Measurements from ENCODE around the gene CDKAL1. TPM values are rescaled to one million over a fixed set of nuclear protein-coding genes. Genes with fewer than 3 reads are reported as not detected.

The CDKAL1 gene
- total and polyA plus RNA-seq, 2 donors (not counting 3 experiments of a cell fraction or from before 2014, with no cell fraction given), result 6.1 to 20.5 TPM

DNA sequence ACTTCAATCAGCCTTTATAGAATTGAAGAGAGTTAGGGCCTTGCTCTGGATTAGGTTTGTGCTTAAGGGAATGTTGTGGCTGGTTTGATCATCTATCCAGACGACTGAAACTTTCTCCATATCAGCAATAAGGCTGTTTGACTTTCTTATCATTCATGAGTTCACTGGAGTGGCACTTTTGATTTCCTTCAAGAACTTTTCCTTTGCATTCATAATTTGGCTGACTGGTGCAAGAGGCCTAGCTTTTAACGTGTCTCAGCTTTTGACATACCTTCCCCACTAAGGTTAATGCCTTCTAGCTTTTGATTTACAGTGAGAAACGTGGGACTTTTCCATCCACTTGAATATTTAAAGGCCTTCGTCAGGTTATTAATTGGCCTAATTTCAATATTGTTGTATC is 461.8 kb downstream of the CDKAL1 start:
- no peaks in the 10 kb centered on the region for H3K79me2 ChIP-seq (ENCODE audit: control insufficient read depth, insufficient read depth, low read length)
- no peak overlapping the region for H3K9ac ChIP-seq (replicated peaks; ENCODE audit: extremely low read depth, insufficient read depth, low read length)
- H4K20me1 ChIP-seq (replicated peaks; ENCODE audit: control insufficient read depth, extremely low read depth, insufficient read depth, low read length), result no peaks in the 10 kb centered on the region
- POLR2A ChIA-PET, result no interaction called here
- H3K4me3 ChIP-seq (replicated peaks in 1 of 3; ENCODE audit: insufficient read depth in 1 of 3, low read depth in 1 of 3, low read length in 3 of 3), result no peak overlapping the region
- BruUV-seq (replicated peaks), result no TSS peak
- intact Hi-C loops (cut with micrococcal nuclease), result no loop called here
- FAIRE-seq (no peak), DNase-seq (ENCODE audit: low read depth, low spot score) (no peak)
- H3K4me2 ChIP-seq (ENCODE audit: insufficient read depth, low read length), result no peak overlapping the region
- dilution Hi-C loops (cut with MboI; ENCODE audit: extremely low pct_ligation_motif_present, low sequenced_read_pairs), result no loop called here
- H3K27me3 ChIP-seq (ENCODE audit: control insufficient read depth in 2 of 2, insufficient read depth in 2 of 2, low read length in 2 of 2), result no peaks in the 10 kb centered on the region
- TF ChIP-seq GATA2 (IDR thresholded peaks at IDR 0.05; ENCODE audit: insufficient read depth, insufficient read length, low read depth, low read length) (no peak), MYC (IDR thresholded peaks at IDR 0.05; ENCODE audit: low read depth, low read length) (no peak), POLR2AphosphoS5 (IDR thresholded peaks at IDR 0.05; ENCODE audit: insufficient read depth, low read depth, low read length) (no peak), POLR2A (IDR thresholded peaks at IDR 0.05; ENCODE audit: low read depth, low read length) (no peak), JUN (IDR thresholded peaks at IDR 0.05; ENCODE audit: borderline replicate concordance, insufficient read depth, insufficient read length, low read depth) (no peak), EZH2 (IDR thresholded peaks at IDR 0.05; ENCODE audit: borderline replicate concordance, low read depth, low read length, severe bottlenecking) (no peak), MAX (IDR thresholded peaks at IDR 0.05; ENCODE audit: insufficient read depth, insufficient read length) (no peak), FOS (IDR thresholded peaks at IDR 0.05; ENCODE audit: borderline replicate concordance, insufficient read depth, low read length) (no peak)
- TF ChIP-seq, protein P1, sequence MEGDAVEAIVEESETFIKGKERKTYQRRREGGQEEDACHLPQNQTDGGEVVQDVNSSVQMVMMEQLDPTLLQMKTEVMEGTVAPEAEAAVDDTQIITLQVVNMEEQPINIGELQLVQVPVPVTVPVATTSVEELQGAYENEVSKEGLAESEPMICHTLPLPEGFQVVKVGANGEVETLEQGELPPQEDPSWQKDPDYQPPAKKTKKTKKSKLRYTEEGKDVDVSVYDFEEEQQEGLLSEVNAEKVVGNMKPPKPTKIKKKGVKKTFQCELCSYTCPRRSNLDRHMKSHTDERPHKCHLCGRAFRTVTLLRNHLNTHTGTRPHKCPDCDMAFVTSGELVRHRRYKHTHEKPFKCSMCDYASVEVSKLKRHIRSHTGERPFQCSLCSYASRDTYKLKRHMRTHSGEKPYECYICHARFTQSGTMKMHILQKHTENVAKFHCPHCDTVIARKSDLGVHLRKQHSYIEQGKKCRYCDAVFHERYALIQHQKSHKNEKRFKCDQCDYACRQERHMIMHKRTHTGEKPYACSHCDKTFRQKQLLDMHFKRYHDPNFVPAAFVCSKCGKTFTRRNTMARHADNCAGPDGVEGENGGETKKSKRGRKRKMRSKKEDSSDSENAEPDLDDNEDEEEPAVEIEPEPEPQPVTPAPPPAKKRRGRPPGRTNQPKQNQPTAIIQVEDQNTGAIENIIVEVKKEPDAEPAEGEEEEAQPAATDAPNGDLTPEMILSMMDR (IDR thresholded peaks at IDR 0.05; ENCODE audit: extremely low read depth in 1 of 2, insufficient read depth in 1 of 2, low read depth in 1 of 2, low read length in 2 of 2), result no peak
- no peak overlapping the region for H3K27ac ChIP-seq (ENCODE audit: insufficient read depth, low read depth, low read length)
- CTCF ChIA-PET, result no interaction called here
- H2AFZ ChIP-seq (ENCODE audit: low read depth, low read length), result no peak overlapping the region
- H3K9me3 ChIP-seq (replicated peaks; ENCODE audit: control insufficient read depth, insufficient read depth, low read length), result no peaks in the 10 kb centered on the region
- H3K36me3 ChIP-seq (ENCODE audit: control insufficient read depth in 2 of 2, extremely low read depth in 1 of 2, insufficient read depth in 2 of 2, low read length in 2 of 2), result no peaks in the 10 kb centered on the region
- peaks cover 4% of the 10 kb centered on the region for H3K4me1 ChIP-seq (ENCODE audit: control insufficient read depth, extremely low read depth, insufficient read depth, low read length)
- no peaks in the 10 kb centered on the region for H3K9me1 ChIP-seq (replicated peaks; ENCODE audit: control insufficient read depth, extremely low read depth, insufficient read depth, low read length)
